WTC11 (cell line): ENCODE measurements around the gene ADAMTS12. TPM values are rescaled to one million over a fixed set of nuclear protein-coding genes. Genes with fewer than 3 reads are reported as not detected.
A peak's percentile ranks its signal among the peaks of the same experiment; 100 is the strongest.

Experiments used
- ATAC-seq: fragments of 200-7000 bp; cut with Tn5 transposase; 2 replicates; pipeline ENCODE4 v1.10.0; 2021; ENCODE audit warnings: mild to moderate bottlenecking, moderate library complexity
- CTCF ChIA-PET: fragments of 300-600 bp; sonication (Branson Sonifier 250); formaldehyde crosslinking; loops from one replicate; lab custom pipeline; 2021; ENCODE audit warnings: antibody characterized with exemption; lab: Charles Lee
- POLR2A ChIA-PET: fragments of 350-600 bp; sonication (Branson Sonifier 250); formaldehyde crosslinking; loops from one replicate; lab custom pipeline; 2021; ENCODE audit warnings: antibody characterized with exemption; lab: Charles Lee
- DNase-seq: peaks from one replicate; pipeline ENCODE4 v3.0.0; 2021; ENCODE audit warnings: low spot score
- H3K27ac Mint-ChIP-seq: 2 replicates; pipeline ENCODE4 v1.8.0; 2021; ENCODE audit warnings: mixed read lengths
- H3K27me3 Mint-ChIP-seq: 2 replicates; pipeline ENCODE4 v1.8.0; 2021; ENCODE audit warnings: low read depth, mild to moderate bottlenecking, moderate library complexity, mixed read lengths
- H3K36me3 Mint-ChIP-seq: 2 replicates; pipeline ENCODE4 v1.8.0; 2021; ENCODE audit warnings: mixed read lengths
- H3K4me1 Mint-ChIP-seq: 2 replicates; pipeline ENCODE4 v1.8.0; 2022; ENCODE audit warnings: mixed read lengths
- H3K4me3 Mint-ChIP-seq: 2 replicates; pipeline ENCODE4 v1.8.0; 2021; ENCODE audit warnings: mild to moderate bottlenecking, moderate library complexity, mixed read lengths
- H3K9me3 Mint-ChIP-seq: 2 replicates; pipeline ENCODE4 v1.8.0; 2021; ENCODE audit warnings: mixed read lengths
- E2F4 ChIP-seq: sonication (generic); formaldehyde crosslinking; IDR thresholded peaks from 2 replicates; pipeline ENCODE4 v1.8.1; 2022; ENCODE audit warnings: low read depth, mild to moderate bottlenecking, moderate library complexity, missing genetic modification reagents, borderline replicate concordance
- ELF4 ChIP-seq: sonication (generic); formaldehyde crosslinking; IDR thresholded peaks from 2 replicates; pipeline ENCODE4 v1.8.1; 2022; ENCODE audit warnings: low read depth, mild to moderate bottlenecking, moderate library complexity, missing genetic modification reagents
- ETV6 ChIP-seq: sonication (generic); formaldehyde crosslinking; IDR thresholded peaks from 2 replicates; pipeline ENCODE4 v1.8.1; 2022; ENCODE audit warnings: mild to moderate bottlenecking, missing genetic modification reagents
- FOXK1 ChIP-seq: sonication (generic); formaldehyde crosslinking; IDR thresholded peaks from 2 replicates; pipeline ENCODE4 v1.8.0; 2022; ENCODE audit warnings: mild to moderate bottlenecking, moderate library complexity, missing genetic modification reagents
- GABPB1 ChIP-seq: sonication (generic); formaldehyde crosslinking; IDR thresholded peaks from 2 replicates; pipeline ENCODE4 v1.8.1; 2023; ENCODE audit warnings: mild to moderate bottlenecking, missing genetic modification reagents
- GRHL2 ChIP-seq: fragments of 250-450 bp; sonication (Bioruptor Pico); IDR thresholded peaks from 2 replicates; pipeline ENCODE4 v1.8.0; 2022; ENCODE audit warnings: mild to moderate bottlenecking, moderate library complexity; ENCODE audit not compliant: insufficient replicate concordance, severe bottlenecking
- GTF2I ChIP-seq: fragments of 250-450 bp; sonication (Bioruptor Pico); conservative IDR thresholded peaks from 2 replicates; pipeline ENCODE4 v1.4.0; 2021; ENCODE audit warnings: mild to moderate bottlenecking
- JAZF1 ChIP-seq: fragments of 250-450 bp; sonication (Bioruptor Pico); IDR thresholded peaks from 2 replicates; pipeline ENCODE4 v1.9.0; 2021; ENCODE audit warnings: moderate library complexity, mild to moderate bottlenecking, inconsistent platforms
- MXD4 ChIP-seq: fragments of 250-450 bp; sonication (Bioruptor Pico); IDR thresholded peaks from 2 replicates; pipeline ENCODE4 v1.8.0; 2021; ENCODE audit warnings: mild to moderate bottlenecking, moderate library complexity, borderline replicate concordance
- MYBL2 ChIP-seq: sonication (generic); formaldehyde crosslinking; IDR thresholded peaks from 2 replicates; pipeline ENCODE4 v1.8.1; 2023; ENCODE audit warnings: mild to moderate bottlenecking, moderate library complexity, missing genetic modification reagents
- RELA ChIP-seq: sonication (generic); formaldehyde crosslinking; IDR thresholded peaks from 2 replicates; pipeline ENCODE4 v1.8.1; 2022; ENCODE audit warnings: missing genetic modification reagents, mild to moderate bottlenecking, borderline replicate concordance
- TEAD1 ChIP-seq: sonication (generic); formaldehyde crosslinking; IDR thresholded peaks from 2 replicates; pipeline ENCODE4 v1.8.0; 2022; ENCODE audit warnings: mild to moderate bottlenecking, missing genetic modification reagents
- ZMAT4 ChIP-seq: fragments of 250-450 bp; sonication (Bioruptor Pico); IDR thresholded peaks from 2 replicates; pipeline ENCODE4 v1.9.0; 2021; ENCODE audit warnings: mild to moderate bottlenecking
- ZNF219 ChIP-seq: sonication (generic); formaldehyde crosslinking; IDR thresholded peaks from 2 replicates; pipeline ENCODE4 v1.8.0; 2023; ENCODE audit warnings: missing genetic modification reagents, mild to moderate bottlenecking, borderline replicate concordance
- ZNF423 ChIP-seq: fragments of 250-450 bp; sonication (Bioruptor Pico); IDR thresholded peaks from 2 replicates; pipeline ENCODE4 v2.1.2; 2022; ENCODE audit warnings: mild to moderate bottlenecking, moderate library complexity
- ZSCAN18 ChIP-seq: fragments of 250-450 bp; sonication (Bioruptor Pico); IDR thresholded peaks from 2 replicates; pipeline ENCODE4 v2.1.2; 2022; ENCODE audit warnings: mild to moderate bottlenecking, moderate library complexity
- total RNA-seq: library from RNA; stranded (reverse); gene quantifications from 3 replicates; pipeline ENCODE4 v1.2.3, GENCODE V29; 2021
- TF ChIP-seq, protein P1 (sequence below): sonication (generic); formaldehyde crosslinking; IDR thresholded peaks from 2 replicates; pipeline ENCODE4 v1.8.0; 2022; ENCODE audit warnings: mild to moderate bottlenecking, missing genetic modification reagents
- TF ChIP-seq, protein P2 (sequence below): sonication (generic); formaldehyde crosslinking; IDR thresholded peaks from 2 replicates; pipeline ENCODE4 v1.8.1; 2023; ENCODE audit warnings: mild to moderate bottlenecking, missing genetic modification reagents, moderate library complexity

ADAMTS12 gene
- total RNA-seq, 1 experiment from 2014 or later: 13.5 TPM

DNA sequence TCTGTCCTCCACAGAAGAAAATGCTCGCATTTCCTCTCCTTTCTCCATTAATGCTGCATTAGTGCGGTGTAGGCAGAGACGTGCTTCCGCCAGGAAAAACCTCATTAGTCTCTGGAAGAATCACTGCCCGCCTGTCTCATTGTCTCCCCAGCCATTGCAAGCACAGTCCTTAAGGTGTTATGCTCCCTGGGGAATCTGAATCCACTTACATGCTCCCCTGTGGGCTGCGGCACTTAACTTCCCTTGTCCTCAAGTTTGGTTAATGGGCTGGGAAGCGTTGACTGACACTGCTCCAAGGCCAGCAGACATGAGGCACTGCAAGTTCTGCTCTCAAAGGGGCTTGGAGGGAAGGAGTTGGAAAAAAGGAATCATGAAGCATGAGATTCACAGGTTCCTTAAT lies 409.5 kb downstream of the ADAMTS12 start:
- H3K27me3 Mint-ChIP-seq: peaks cover 9% of the 10 kb centered on the region
- no peaks in the 10 kb centered on the region for H3K9me3 Mint-ChIP-seq
- CTCF ChIA-PET: no interaction called here
- TF ChIP-seq ETV6 (peak; percentile 83), GRHL2 (no peak), ZSCAN18 (CRISPR knock-in tag) (no peak), ZNF423 (CRISPR knock-in tag) (peak; percentile 87), ZMAT4 (CRISPR knock-in tag) (peak; percentile 72; the same call in 1 of the 2 replicates), MXD4 (CRISPR knock-in tag) (no peak), FOXK1 (CRISPR knock-in tag) (0 out of 2 replicates have a peak, but pooled peaks have one; percentile 19)
- TF ChIP-seq, protein P1, sequence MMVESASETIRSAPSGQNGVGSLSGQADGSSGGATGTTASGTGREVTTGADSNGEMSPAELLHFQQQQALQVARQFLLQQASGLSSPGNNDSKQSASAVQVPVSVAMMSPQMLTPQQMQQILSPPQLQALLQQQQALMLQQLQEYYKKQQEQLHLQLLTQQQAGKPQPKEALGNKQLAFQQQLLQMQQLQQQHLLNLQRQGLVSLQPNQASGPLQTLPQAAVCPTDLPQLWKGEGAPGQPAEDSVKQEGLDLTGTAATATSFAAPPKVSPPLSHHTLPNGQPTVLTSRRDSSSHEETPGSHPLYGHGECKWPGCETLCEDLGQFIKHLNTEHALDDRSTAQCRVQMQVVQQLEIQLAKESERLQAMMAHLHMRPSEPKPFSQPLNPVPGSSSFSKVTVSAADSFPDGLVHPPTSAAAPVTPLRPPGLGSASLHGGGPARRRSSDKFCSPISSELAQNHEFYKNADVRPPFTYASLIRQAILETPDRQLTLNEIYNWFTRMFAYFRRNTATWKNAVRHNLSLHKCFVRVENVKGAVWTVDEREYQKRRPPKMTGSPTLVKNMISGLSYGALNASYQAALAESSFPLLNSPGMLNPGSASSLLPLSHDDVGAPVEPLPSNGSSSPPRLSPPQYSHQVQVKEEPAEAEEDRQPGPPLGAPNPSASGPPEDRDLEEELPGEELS: peak; percentile 51; the same call in 1 of the 2 replicates
- H3K36me3 Mint-ChIP-seq: peaks cover 19% of the 10 kb centered on the region
- H3K27ac Mint-ChIP-seq: peak overlapping the region; percentile 87
- POLR2A ChIA-PET: no interaction called here
- DNase-seq: peak; percentile 29
- no peak overlapping the region; the same call in 1 of the 2 replicates for H3K4me3 Mint-ChIP-seq
- peaks cover 56% of the 10 kb centered on the region for H3K4me1 Mint-ChIP-seq
- peak; percentile 86 for ATAC-seq

DNA sequence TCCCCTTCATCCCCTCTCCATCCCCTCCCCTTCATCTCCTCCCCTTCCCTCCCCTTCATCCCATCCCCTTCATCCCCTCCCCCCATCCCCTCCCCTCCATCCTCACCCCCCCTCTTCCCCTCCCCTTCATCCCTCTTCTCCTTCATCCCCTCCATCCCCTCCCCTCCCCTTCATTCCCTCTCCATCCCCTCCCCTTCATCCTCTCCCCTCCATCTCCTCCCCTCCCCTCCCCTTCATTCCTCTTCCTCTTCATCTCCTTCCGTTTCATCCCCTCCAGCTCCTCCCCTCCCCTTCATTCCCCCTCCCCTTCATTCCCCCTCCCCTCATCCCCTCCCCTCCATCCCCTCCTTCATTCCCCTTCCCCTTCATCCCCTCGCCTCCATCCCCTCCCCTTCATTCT lies 410.9 kb downstream of the ADAMTS12 start:
- H3K9me3 Mint-ChIP-seq: no peaks in the 10 kb centered on the region
- no peak overlapping the region for H3K4me3 Mint-ChIP-seq
- H3K27me3 Mint-ChIP-seq: peaks cover 9% of the 10 kb centered on the region
- peaks cover 30% of the 10 kb centered on the region for H3K36me3 Mint-ChIP-seq
- TF ChIP-seq, protein P2, sequence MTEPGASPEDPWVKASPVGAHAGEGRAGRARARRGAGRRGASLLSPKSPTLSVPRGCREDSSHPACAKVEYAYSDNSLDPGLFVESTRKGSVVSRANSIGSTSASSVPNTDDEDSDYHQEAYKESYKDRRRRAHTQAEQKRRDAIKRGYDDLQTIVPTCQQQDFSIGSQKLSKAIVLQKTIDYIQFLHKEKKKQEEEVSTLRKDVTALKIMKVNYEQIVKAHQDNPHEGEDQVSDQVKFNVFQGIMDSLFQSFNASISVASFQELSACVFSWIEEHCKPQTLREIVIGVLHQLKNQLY: no peak
- ATAC-seq (no peak), DNase-seq (no peak)
- peaks cover 45% of the 10 kb centered on the region for H3K4me1 Mint-ChIP-seq
- ChIA-PET CTCF (no interaction called here), POLR2A (no interaction called here)
- H3K27ac Mint-ChIP-seq: no peak overlapping the region

DNA sequence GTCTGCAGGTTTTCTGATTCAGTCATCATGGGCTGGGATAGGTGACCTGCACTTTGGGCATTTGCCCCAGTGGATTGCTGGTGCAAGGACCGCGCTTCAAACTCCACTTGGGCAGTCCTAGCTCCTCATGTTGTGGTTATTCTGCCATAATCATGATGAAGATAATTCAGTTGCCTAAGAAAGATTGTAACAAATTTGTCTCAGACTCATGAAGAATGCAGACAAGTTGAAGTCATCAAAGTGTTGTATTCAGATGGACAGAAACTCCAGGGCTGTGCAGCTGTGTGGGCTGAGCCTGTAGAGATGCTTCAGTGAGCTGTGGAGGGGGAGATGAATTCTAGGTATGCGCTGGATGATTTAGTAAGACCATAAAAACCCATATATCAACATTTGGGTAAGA lies 412.5 kb downstream of the ADAMTS12 start:
- peaks cover 9% of the 10 kb centered on the region for H3K27me3 Mint-ChIP-seq
- DNase-seq (no peak), ATAC-seq (no peak)
- POLR2A ChIA-PET: interaction anchor here (1.2 kb wide), 1 partner anchor 39 kb away, joined by 4 read pairs; the partner anchor contains the start of gene TARS1
- H3K4me1 Mint-ChIP-seq: peaks cover 35% of the 10 kb centered on the region
- peaks cover 46% of the 10 kb centered on the region for H3K36me3 Mint-ChIP-seq
- H3K9me3 Mint-ChIP-seq: peaks cover 11% of the 10 kb centered on the region
- H3K4me3 Mint-ChIP-seq: no peak overlapping the region
- CTCF ChIA-PET: no interaction called here
- H3K27ac Mint-ChIP-seq: no peak overlapping the region
- TF ChIP-seq TEAD1 (no peak), E2F4 (no peak), ELF4 (CRISPR knock-in tag) (no peak), JAZF1 (no peak), ZSCAN18 (CRISPR knock-in tag) (no peak), GTF2I (CRISPR knock-in tag) (no peak), ZNF219 (CRISPR knock-in tag) (no peak), RELA (no peak), GABPB1 (no peak), MYBL2 (no peak)
- TF ChIP-seq, protein P1: no peak
